Panc1 (cell line): Measurements from ENCODE around the gene GJA3.

Experiments used
- SIN3A ChIP-seq: IDR thresholded peaks from 2 replicates; pipeline ENCODE4 v1.6.1; 2012; ENCODE audit warnings: low read depth, mild to moderate bottlenecking, low read length, moderate library complexity, borderline replicate concordance; ENCODE audit not compliant: insufficient read depth
- TF ChIP-seq, protein P1 (sequence below): fragments of 450-650 bp; IDR thresholded peaks from 2 replicates; pipeline ENCODE4 v1.5.1; 2017; ENCODE audit warnings: mild to moderate bottlenecking
- TF ChIP-seq, protein P2 (sequence below), 2 experiments: IDR thresholded peaks; 2 replicates each; pipeline ENCODE4 v1.6.1; 2011 to 2012; ENCODE audit warnings: low read depth in 2 of 2, control low read depth in 1 of 2, low read length in 1 of 2, mild to moderate bottlenecking in 1 of 2, moderate library complexity in 1 of 2; ENCODE audit not compliant: insufficient read depth in 1 of 2

DNA sequence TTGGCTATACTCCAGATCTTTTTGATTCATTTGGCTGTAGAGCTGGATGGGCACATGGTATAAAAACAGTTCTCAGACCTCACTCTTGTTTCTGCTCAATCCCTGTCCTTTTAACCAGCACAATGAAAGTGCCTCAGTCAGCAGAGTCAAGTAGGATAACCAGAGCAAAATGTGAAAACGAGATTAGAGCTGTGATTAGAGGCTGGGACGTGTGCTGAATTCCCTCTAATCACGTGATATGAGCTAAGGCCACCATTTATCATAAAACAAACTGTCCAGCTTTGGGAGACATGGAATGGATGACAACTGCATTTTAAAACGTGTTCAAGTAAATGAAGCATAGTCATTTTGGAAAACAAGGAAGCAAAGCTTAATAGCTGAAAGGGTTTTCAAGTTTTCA lies 54.1 kb downstream of the GJA3 start:
- TF ChIP-seq, protein P1, sequence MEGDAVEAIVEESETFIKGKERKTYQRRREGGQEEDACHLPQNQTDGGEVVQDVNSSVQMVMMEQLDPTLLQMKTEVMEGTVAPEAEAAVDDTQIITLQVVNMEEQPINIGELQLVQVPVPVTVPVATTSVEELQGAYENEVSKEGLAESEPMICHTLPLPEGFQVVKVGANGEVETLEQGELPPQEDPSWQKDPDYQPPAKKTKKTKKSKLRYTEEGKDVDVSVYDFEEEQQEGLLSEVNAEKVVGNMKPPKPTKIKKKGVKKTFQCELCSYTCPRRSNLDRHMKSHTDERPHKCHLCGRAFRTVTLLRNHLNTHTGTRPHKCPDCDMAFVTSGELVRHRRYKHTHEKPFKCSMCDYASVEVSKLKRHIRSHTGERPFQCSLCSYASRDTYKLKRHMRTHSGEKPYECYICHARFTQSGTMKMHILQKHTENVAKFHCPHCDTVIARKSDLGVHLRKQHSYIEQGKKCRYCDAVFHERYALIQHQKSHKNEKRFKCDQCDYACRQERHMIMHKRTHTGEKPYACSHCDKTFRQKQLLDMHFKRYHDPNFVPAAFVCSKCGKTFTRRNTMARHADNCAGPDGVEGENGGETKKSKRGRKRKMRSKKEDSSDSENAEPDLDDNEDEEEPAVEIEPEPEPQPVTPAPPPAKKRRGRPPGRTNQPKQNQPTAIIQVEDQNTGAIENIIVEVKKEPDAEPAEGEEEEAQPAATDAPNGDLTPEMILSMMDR: no peak
- TF ChIP-seq, protein P2, sequence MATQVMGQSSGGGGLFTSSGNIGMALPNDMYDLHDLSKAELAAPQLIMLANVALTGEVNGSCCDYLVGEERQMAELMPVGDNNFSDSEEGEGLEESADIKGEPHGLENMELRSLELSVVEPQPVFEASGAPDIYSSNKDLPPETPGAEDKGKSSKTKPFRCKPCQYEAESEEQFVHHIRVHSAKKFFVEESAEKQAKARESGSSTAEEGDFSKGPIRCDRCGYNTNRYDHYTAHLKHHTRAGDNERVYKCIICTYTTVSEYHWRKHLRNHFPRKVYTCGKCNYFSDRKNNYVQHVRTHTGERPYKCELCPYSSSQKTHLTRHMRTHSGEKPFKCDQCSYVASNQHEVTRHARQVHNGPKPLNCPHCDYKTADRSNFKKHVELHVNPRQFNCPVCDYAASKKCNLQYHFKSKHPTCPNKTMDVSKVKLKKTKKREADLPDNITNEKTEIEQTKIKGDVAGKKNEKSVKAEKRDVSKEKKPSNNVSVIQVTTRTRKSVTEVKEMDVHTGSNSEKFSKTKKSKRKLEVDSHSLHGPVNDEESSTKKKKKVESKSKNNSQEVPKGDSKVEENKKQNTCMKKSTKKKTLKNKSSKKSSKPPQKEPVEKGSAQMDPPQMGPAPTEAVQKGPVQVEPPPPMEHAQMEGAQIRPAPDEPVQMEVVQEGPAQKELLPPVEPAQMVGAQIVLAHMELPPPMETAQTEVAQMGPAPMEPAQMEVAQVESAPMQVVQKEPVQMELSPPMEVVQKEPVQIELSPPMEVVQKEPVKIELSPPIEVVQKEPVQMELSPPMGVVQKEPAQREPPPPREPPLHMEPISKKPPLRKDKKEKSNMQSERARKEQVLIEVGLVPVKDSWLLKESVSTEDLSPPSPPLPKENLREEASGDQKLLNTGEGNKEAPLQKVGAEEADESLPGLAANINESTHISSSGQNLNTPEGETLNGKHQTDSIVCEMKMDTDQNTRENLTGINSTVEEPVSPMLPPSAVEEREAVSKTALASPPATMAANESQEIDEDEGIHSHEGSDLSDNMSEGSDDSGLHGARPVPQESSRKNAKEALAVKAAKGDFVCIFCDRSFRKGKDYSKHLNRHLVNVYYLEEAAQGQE (IDR thresholded peaks at IDR 0.05; ENCODE audit: insufficient read depth in 1 of 2, low read depth in 2 of 2, low read length in 1 of 2): no peak
- TF ChIP-seq SIN3A: no peak
